ENCODE measurements around the gene DLGAP4.

DLGAP4 gene

GRCh38 chr20:36279362-36279761, 26.8 kb upstream of the DLGAP4 start:
- Histone ChIP-seq H3K4me3 (ENCODE audit: low read depth, low read length) (no peak overlapping the region), H3K27ac (ENCODE audit: low read depth, low read length) (no peak overlapping the region), H3K27me3 (ENCODE audit: control insufficient read depth, insufficient read depth, low read length) (no peaks in the 10 kb centered on the region), H3K4me1 (ENCODE audit: control insufficient read depth, insufficient read depth, low read length) (no peaks in the 10 kb centered on the region), H3K9me3 (ENCODE audit: control insufficient read depth, insufficient read depth, low read depth, low read length) (no peaks in the 10 kb centered on the region), H3K9ac (ENCODE audit: low read length) (no peak overlapping the region), H3K36me3 (ENCODE audit: control insufficient read depth, insufficient read depth, low read length) (no peaks in the 10 kb centered on the region)

DNA sequence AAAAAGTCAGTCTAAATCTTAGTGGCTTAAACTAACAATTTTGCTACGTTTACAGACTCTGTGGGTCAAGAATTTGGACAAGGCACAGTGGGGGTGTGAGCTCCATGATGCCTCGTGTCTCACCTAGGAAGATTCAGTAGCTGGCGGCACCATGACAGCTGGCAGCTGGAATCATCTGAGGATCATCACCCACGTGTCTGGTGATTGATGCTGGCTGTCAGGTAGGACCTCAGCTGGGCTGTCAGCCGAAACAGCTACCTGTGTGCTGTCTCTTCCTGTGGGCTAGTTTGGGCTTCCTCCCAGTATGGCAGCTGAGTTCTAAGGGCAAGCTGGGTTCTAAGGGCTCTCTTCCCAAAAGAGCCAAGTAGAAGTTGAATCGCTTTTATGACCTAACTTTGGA, 26.4 kb upstream of the DLGAP4 start:
- no peaks in the 10 kb centered on the region for H3K4me1 ChIP-seq (ENCODE audit: control insufficient read depth, insufficient read depth, low read length)
- H3K9me3 ChIP-seq (ENCODE audit: control insufficient read depth, insufficient read depth, low read depth, low read length) = no peaks in the 10 kb centered on the region
- no peak overlapping the region for H3K9ac ChIP-seq (ENCODE audit: low read length)
- no peak overlapping the region for H3K27ac ChIP-seq (ENCODE audit: low read depth, low read length)
- H3K36me3 ChIP-seq (ENCODE audit: control insufficient read depth, insufficient read depth, low read length) = no peaks in the 10 kb centered on the region
- no peaks in the 10 kb centered on the region for H3K27me3 ChIP-seq (ENCODE audit: control insufficient read depth, insufficient read depth, low read length)
- no peak overlapping the region for H3K4me3 ChIP-seq (ENCODE audit: low read depth, low read length)

- Histone ChIP-seq H3K4me3 (ENCODE audit: low read depth, low read length) (no peak overlapping the region), H3K27ac (ENCODE audit: low read depth, low read length) (no peak overlapping the region), H3K4me1 (ENCODE audit: control insufficient read depth, insufficient read depth, low read length) (no peaks in the 10 kb centered on the region), H3K9ac (ENCODE audit: low read length) (no peak overlapping the region), H3K9me3 (ENCODE audit: control insufficient read depth, insufficient read depth, low read depth, low read length) (no peaks in the 10 kb centered on the region), H3K36me3 (ENCODE audit: control insufficient read depth, insufficient read depth, low read length) (no peaks in the 10 kb centered on the region), H3K27me3 (ENCODE audit: control insufficient read depth, insufficient read depth, low read length) (no peaks in the 10 kb centered on the region)
Measured at GRCh38 chr20:36281785-36282380, 24.3 kb upstream of the DLGAP4 start.

- Histone ChIP-seq H3K27me3 (ENCODE audit: control insufficient read depth, insufficient read depth, low read length) (no peaks in the 10 kb centered on the region), H3K36me3 (ENCODE audit: control insufficient read depth, insufficient read depth, low read length) (no peaks in the 10 kb centered on the region), H3K9me3 (ENCODE audit: control insufficient read depth, insufficient read depth, low read depth, low read length) (no peaks in the 10 kb centered on the region), H3K9ac (ENCODE audit: low read length) (no peak overlapping the region), H3K27ac (ENCODE audit: low read depth, low read length) (no peak overlapping the region), H3K4me3 (ENCODE audit: low read depth, low read length) (no peak overlapping the region), H3K4me1 (ENCODE audit: control insufficient read depth, insufficient read depth, low read length) (no peaks in the 10 kb centered on the region)
Measured at GRCh38 chr20:36284751-36285150, 21.4 kb upstream of the DLGAP4 start.

- H3K27ac ChIP-seq (ENCODE audit: low read depth, low read length) = no peak overlapping the region
- H3K9me3 ChIP-seq (ENCODE audit: control insufficient read depth, insufficient read depth, low read depth, low read length) = no peaks in the 10 kb centered on the region
- H3K27me3 ChIP-seq (ENCODE audit: control insufficient read depth, insufficient read depth, low read length) = no peaks in the 10 kb centered on the region
- H3K4me1 ChIP-seq (ENCODE audit: control insufficient read depth, insufficient read depth, low read length) = no peaks in the 10 kb centered on the region
- no peak overlapping the region for H3K9ac ChIP-seq (ENCODE audit: low read length)
- no peak overlapping the region for H3K4me3 ChIP-seq (ENCODE audit: low read depth, low read length)
- no peaks in the 10 kb centered on the region for H3K36me3 ChIP-seq (ENCODE audit: control insufficient read depth, insufficient read depth, low read length)
Measured at GRCh38 chr20:36285746-36286447, 20.2 kb upstream of the DLGAP4 start.

DNA sequence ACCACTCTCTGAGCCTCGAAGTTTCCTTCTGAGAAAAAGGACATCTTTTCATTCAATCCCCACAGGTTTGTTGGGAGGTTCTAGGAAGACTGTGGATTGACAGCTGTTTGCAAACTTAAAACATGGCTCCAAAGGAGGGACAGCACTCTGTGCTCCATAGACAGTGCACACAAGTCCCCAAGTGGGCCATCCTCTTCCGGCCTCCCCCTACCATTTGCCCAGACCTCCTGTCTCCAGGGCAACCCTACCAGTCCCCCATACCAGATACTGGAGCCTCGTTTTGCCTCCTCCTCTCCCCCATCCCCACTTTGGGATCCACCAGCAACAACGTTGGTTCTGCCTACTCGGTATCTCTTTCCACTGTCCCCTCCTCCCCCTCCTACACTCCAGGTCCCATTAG, 8.5 kb upstream of the DLGAP4 start:
- H3K27me3 ChIP-seq (ENCODE audit: control insufficient read depth, insufficient read depth, low read length) = peaks cover 26% of the 10 kb centered on the region
- no peak overlapping the region for H3K27ac ChIP-seq (ENCODE audit: low read depth, low read length)
- no peak overlapping the region for H3K9ac ChIP-seq (ENCODE audit: low read length)
- no peaks in the 10 kb centered on the region for H3K36me3 ChIP-seq (ENCODE audit: control insufficient read depth, insufficient read depth, low read length)
- H3K4me3 ChIP-seq (ENCODE audit: low read depth, low read length) = no peak overlapping the region
- no peaks in the 10 kb centered on the region for H3K4me1 ChIP-seq (ENCODE audit: control insufficient read depth, insufficient read depth, low read length)
- no peaks in the 10 kb centered on the region for H3K9me3 ChIP-seq (ENCODE audit: control insufficient read depth, insufficient read depth, low read depth, low read length)

GRCh38 chr20:36298061-36298460, 8.1 kb upstream of the DLGAP4 start:
- Histone ChIP-seq H3K4me1 (ENCODE audit: control insufficient read depth, insufficient read depth, low read length) (no peaks in the 10 kb centered on the region; the same call in 1 of the 2 replicates), H3K9ac (ENCODE audit: low read length) (no peak overlapping the region), H3K9me3 (ENCODE audit: control insufficient read depth, insufficient read depth, low read depth, low read length) (no peaks in the 10 kb centered on the region), H3K27me3 (ENCODE audit: control insufficient read depth, insufficient read depth, low read length) (peaks cover 30% of the 10 kb centered on the region), H3K36me3 (ENCODE audit: control insufficient read depth, insufficient read depth, low read length) (no peaks in the 10 kb centered on the region), H3K4me3 (ENCODE audit: low read depth, low read length) (no peak overlapping the region), H3K27ac (ENCODE audit: low read depth, low read length) (no peak overlapping the region)

DNA sequence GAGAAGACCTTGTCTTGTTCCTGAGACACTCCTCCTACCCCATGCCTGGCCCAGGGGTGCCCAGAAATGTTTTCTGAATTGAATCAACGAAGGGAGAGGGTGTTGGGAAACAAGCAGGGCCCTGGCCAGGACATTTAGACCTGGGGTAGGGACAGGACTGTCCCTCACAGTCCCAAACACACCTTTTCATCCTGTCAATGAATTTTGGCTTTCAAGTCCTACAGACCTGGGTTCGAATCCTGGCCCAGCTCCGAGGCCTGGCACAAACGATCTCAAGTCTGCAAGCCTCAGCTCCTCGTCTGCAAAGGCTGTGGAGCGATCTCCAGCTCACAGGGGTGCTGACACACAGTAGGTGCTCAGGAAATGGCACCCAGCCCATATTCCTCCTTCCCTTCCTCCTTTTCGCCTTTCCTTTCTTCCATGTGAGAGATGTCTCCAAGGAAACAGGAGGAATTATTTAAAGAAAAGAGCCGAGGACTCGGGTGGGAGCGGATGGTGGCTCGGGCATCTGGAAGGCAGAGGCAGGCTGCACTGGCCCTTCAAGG, 7.3 kb upstream of the DLGAP4 start:
- Histone ChIP-seq H3K27me3 (ENCODE audit: control insufficient read depth, insufficient read depth, low read length) (peaks cover 38% of the 10 kb centered on the region), H3K4me1 (ENCODE audit: control insufficient read depth, insufficient read depth, low read length) (no peaks in the 10 kb centered on the region; the same call in 1 of the 2 replicates), H3K4me3 (ENCODE audit: low read depth, low read length) (no peak overlapping the region), H3K9me3 (ENCODE audit: control insufficient read depth, insufficient read depth, low read depth, low read length) (no peaks in the 10 kb centered on the region), H3K27ac (ENCODE audit: low read depth, low read length) (no peak overlapping the region), H3K9ac (ENCODE audit: low read length) (no peak overlapping the region), H3K36me3 (ENCODE audit: control insufficient read depth, insufficient read depth, low read length) (no peaks in the 10 kb centered on the region)

GRCh38 chr20:36299459-36299858, 6.7 kb upstream of the DLGAP4 start:
- peaks cover 44% of the 10 kb centered on the region for H3K27me3 ChIP-seq (ENCODE audit: control insufficient read depth, insufficient read depth, low read length)

DNA sequence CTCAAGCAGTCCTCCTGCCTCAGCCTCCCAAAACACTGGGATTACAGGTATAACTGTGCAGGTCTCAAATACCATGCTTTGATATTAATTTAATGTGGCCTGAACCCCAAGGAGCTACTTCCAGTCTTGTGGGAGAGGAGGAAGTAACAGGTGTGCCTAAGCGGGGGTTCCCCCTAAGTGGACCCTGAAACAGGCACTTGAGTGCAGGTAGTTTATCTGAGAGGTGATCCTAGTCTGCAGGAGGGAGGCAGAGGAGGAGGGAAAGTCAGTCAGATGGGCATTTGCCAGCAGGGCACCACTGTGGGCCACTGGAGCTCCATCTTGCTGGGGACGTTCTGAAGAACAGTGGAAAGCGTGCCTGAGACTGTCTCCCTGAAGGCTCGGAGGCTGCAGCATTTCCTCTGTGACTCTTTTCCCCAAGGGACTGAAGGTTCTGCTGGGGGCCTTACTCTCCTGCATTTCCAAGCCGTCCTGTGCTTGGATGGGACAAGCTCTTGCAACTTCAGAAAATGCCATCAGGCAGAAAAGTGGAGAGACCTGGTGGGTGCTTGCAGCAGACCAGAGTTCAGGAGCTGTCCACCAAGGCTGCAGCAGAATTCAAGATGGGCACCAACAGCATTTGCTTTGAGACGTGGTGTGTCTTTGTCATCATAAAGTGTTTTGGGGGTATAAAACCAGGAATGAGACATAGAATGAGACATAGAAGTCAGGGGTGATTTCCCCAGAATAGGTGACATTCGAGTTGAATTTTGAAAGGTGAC, 4.6 kb upstream of the DLGAP4 start:
- H3K9ac ChIP-seq (ENCODE audit: low read length) = no peak overlapping the region
- peaks cover 61% of the 10 kb centered on the region for H3K27me3 ChIP-seq (ENCODE audit: control insufficient read depth, insufficient read depth, low read length)
- H3K36me3 ChIP-seq (ENCODE audit: control insufficient read depth, insufficient read depth, low read length) = no peaks in the 10 kb centered on the region
- no peak overlapping the region for H3K27ac ChIP-seq (ENCODE audit: low read depth, low read length)
- H3K4me1 ChIP-seq (ENCODE audit: control insufficient read depth, insufficient read depth, low read length) = no peaks in the 10 kb centered on the region; the same call in 1 of the 2 replicates
- H3K9me3 ChIP-seq (ENCODE audit: control insufficient read depth, insufficient read depth, low read depth, low read length) = no peaks in the 10 kb centered on the region
- H3K4me3 ChIP-seq (ENCODE audit: low read depth, low read length) = no peak overlapping the region

More at GRCh38 chr20:36299459-36299858, 6.7 kb upstream of the DLGAP4 start:
- Histone ChIP-seq H3K4me1 (ENCODE audit: control insufficient read depth, insufficient read depth, low read length) (no peaks in the 10 kb centered on the region; the same call in 1 of the 2 replicates), H3K9ac (ENCODE audit: low read length) (no peak overlapping the region), H3K36me3 (ENCODE audit: control insufficient read depth, insufficient read depth, low read length) (no peaks in the 10 kb centered on the region), H3K27ac (ENCODE audit: low read depth, low read length) (no peak overlapping the region), H3K9me3 (ENCODE audit: control insufficient read depth, insufficient read depth, low read depth, low read length) (no peaks in the 10 kb centered on the region), H3K4me3 (ENCODE audit: low read depth, low read length) (no peak overlapping the region)

Measured in HUES6 (cell line).